Measurements from ENCODE around the gene ALDH1A2. TPM values are rescaled to one million over a fixed set of nuclear protein-coding genes. Genes with fewer than 3 reads are reported as not detected.
"Not testable (repeated sequence)": the region's sequence is repeated elsewhere in the genome, so short reads cannot be mapped to it uniquely, and the experiment has no call there.

Gene ALDH1A2
- polyA plus RNA-seq, 3 donors: 239 to 353 (median 309) TPM

DNA sequence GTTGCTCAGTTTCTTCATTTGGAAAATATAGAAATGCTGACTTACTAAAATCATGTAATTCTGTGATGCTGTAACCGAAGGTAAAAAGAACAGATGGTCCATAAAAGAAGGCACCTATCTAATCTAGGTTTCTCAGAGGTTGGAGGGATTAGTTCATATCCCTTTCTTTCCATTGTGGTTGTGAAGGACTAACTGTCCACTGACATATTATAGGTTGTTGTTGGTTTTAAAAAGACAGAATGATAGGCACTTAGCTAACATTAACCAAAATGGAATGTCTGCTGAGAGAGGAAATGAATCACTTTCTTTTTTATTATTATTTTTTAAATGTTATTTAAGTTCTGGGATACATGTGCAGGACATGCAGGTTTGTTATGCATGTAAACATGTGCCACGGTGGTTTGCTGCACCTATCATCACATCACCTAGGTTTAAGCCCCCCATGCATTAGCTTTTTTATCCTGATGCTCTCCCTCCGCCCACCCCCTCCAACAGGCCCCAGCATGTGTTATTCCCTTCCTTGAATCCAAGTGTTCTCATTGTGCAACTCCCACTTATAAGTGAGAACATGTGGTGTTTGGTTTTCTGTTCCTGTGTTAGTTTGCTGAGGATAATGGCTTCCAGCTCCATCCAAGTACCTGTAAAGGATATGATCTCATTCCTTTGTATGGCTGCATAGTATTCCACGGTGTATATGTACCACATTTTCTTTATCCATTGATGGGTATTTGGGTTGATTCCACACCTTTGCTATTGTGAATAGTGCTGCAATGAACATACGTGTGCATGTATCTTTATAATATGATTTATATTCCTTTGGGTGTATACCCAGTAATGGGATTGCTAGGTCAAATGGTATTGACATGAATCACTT, 45.8 kb downstream of the ALDH1A2 start:
- no peak for DNase-seq (ENCODE audit: extremely low read depth in 1 of 11, low read depth in 9 of 11, low spot score in 4 of 11)

DNA sequence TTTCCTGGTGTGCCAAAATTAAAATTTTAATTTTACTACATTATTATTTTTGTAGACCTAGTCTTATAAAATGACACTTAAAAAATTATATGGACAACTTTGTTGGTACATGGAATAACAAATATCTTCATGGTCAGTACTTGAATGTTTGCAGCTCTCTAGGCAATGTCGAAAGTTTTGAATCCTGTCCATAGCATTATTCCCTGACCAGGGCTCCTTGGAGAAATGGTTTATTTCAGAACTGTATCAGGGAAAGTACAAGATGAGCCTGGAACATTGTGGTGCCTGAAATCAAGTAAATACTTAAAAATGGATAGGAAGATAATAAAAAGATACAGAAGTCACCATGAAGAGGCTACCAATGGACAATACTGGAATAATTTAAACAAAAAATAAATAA, 47.6 kb downstream of the ALDH1A2 start:
- no peak for DNase-seq (ENCODE audit: extremely low read depth in 1 of 11, low read depth in 9 of 11, low spot score in 4 of 11)

DNA sequence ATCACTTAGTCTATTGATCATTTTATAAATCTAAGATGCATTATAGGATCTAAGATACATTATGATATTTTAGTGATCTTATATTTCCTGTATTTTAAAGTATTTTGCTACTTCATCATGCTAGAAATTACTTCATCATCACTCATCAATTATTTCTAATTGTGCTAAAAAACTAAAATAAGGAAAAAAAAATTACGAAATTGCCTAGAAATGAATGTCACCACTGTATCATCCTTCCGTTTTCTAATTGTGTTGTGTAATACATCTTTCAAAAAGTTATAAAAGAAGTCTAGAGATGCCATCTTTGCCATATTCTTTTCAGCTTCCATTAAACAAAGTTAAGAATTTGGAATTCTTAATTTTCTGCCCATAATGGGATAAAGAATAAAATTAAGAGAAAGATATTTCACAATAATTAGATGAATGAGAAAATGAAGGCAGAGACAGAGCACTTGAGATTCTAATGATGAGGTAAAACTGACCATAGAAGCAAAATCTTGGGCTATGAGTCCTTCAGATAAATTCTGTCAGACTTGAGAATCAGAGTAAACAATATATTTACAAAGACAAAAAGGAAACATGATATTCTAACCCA, 48.8 kb downstream of the ALDH1A2 start:
- DNase-seq (ENCODE audit: extremely low read depth in 1 of 11, low read depth in 9 of 11, low spot score in 4 of 11): no peak

DNA sequence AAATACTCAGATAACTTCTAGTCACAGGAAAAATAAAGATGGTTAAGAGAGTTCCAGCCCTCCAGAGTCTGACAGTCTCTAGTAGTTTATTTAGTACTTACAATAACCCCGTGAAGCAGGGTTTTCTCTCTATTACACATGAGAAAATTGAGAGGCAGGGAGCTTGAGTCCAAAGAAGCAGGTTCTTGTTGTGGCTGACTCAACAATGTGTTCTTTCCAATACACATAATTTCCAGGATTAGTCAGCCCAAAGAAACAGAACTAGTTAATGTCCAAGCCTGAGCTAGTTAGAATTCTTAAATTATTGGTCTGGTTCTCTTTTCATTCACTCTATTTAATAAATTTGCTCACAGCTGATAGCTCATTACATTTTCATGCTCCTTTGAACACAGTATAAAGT, 49.9 kb downstream of the ALDH1A2 start:
- DNase-seq (ENCODE audit: extremely low read depth in 1 of 11, low read depth in 9 of 11, low spot score in 4 of 11): no peak

DNA sequence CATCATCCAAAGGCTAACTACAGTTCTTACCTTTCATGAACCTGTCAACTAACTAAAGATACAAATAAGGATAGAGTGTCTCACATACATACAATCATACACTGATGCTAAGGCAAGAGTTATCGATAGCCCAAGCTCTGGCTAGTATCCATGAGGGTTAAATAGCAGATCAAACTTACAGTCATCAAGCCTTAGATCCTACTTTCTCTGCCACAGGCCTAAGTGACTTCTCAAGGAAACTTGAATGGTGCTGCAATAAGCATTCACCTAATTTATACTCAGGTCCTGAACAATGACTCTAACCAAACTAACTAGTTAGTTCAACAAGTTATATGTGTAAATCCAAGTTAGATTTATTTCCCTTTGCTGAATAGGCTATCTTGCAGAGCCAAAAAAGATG, 51.0 kb downstream of the ALDH1A2 start:
- DNase-seq (ENCODE audit: extremely low read depth in 1 of 11, low read depth in 9 of 11, low spot score in 4 of 11): no peak

DNA sequence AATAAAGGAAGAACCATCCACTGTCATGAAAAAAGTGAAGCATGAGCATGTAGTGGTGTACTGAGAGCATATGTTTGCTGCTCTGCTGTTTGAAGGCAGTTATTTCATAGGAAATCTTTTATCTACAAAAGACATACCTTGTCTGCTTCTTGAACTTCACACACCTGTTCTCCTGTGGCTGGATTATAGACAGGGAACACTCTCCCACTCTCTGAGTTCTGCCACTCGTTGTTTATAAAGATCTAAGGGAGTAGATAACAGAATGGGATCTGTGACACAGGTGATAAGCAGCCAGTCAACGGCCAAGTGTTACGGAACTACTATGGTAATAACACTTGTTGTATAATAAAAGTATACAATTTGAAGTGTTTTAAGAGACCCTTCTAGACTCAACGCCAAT, 51.5 kb downstream of the ALDH1A2 start:
- no peak for DNase-seq (ENCODE audit: extremely low read depth in 1 of 11, low read depth in 9 of 11, low spot score in 4 of 11)

DNA sequence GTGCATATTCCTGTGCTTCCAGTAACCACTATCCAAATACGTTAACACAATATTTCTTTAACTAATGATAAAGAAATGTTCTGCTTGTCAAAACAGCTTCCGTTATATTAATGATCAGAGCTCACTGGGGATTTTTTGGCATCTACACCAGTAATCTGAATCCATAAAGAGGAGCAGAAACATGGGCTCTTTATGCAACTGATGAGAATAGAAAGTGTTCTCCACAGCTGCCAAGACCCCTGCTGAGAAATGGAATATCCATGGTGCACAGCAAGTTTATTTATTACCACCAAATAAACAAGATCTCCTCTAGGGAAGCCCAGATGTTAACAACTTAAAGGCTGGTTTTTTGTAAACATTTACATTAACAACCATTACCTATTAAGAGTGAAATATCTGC, 54.5 kb downstream of the ALDH1A2 start:
- DNase-seq (ENCODE audit: extremely low read depth in 1 of 11, low read depth in 9 of 11, low spot score in 4 of 11): no peak

DNA sequence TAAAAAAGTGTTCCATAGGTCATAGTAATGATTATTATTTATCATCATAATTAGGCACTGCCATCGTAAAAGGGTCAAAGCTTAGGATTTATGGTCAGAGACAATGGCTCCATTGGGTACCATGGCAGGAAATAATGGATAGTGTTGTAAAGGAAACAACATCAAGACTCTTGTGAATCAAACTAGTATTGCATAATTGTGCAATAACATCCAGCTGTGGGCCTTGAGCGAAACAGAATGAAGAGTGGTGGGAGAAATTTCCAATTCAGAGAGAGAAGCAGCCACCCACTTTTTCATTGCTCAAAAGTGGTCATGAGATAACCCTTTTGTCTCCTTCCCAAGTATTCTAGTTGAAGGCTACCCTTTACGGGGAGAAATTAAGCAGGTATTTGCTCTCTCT, 61.7 kb downstream of the ALDH1A2 start:
- no peak for DNase-seq (ENCODE audit: extremely low read depth in 1 of 11, low read depth in 9 of 11, low spot score in 4 of 11)

DNA sequence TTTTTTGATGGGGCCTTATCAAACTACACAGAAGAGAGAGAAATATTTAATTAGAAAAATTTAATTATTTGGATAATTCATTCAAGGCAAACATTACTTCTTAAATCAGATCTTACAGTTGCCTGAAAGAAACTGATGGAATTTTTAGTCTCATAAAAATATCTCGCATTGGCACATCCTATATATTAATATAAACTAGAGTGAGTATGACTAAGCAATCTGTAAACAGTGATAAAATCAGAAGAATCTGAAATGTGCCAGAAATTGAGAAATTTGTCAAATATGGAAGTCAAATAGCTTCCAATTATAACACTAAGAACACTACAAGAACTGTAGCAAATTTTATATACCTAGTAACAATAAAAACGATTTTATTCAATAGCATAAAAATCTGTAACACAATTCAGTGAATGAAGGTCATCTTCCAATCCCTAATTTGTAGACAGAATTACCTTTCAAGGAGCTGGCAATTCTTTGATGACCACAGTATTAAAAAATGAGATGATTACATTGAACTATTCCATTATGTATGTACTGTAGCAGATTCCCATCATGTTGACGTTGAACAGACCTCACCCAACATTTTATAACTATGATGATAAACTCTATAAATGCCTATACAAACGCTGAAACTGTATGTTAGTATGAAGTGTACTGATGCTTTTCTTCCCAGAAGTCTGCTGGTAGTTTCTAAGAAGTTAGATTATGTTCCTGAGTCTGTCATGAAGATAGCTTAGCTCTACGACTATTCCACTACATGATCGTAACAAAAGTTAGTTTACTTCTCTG, 63.0 kb downstream of the ALDH1A2 start:
- DNase-seq (ENCODE audit: extremely low read depth in 1 of 11, low read depth in 9 of 11, low spot score in 4 of 11): no peak

DNA sequence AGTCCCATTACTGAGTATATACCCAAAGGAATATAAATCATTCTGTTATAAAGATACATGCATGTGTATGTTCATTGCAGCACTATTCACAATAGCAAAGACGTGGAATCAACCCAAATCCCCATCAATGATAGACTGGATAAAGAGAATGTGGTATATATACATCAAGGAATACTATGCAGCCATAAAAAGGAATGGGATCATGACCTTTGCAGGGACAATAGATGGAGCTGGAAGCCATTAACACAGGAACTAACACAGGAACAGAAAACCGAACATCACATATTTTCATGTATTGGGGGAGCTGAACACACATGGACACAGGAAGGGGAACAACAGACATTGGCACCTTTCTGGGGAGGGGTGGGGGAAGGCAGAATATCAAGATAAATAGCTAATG, 65.8 kb downstream of the ALDH1A2 start:
- DNase-seq (ENCODE audit: extremely low read depth in 1 of 11, low read depth in 9 of 11, low spot score in 4 of 11): not testable (repeated sequence)

DNA sequence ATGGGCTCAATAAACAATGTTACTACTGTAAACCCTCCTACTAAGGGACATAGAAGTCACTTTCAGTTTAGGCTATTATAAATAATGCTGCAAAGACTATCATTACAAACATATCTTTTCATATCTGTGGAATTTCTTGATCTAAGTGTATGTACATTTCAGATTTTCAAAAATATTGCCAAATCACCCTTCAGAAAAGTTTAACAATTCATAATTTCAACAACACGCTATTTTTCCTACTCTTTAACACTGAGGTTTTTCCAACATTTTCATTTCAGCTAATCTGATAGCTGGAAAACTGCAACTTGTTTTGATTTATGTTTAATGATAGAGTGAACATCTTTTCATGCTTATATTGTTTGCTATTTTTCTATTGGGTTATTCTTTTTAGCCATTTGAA, 69.0 kb downstream of the ALDH1A2 start:
- no peak for DNase-seq (ENCODE audit: extremely low read depth in 1 of 11, low read depth in 9 of 11, low spot score in 4 of 11)

DNA sequence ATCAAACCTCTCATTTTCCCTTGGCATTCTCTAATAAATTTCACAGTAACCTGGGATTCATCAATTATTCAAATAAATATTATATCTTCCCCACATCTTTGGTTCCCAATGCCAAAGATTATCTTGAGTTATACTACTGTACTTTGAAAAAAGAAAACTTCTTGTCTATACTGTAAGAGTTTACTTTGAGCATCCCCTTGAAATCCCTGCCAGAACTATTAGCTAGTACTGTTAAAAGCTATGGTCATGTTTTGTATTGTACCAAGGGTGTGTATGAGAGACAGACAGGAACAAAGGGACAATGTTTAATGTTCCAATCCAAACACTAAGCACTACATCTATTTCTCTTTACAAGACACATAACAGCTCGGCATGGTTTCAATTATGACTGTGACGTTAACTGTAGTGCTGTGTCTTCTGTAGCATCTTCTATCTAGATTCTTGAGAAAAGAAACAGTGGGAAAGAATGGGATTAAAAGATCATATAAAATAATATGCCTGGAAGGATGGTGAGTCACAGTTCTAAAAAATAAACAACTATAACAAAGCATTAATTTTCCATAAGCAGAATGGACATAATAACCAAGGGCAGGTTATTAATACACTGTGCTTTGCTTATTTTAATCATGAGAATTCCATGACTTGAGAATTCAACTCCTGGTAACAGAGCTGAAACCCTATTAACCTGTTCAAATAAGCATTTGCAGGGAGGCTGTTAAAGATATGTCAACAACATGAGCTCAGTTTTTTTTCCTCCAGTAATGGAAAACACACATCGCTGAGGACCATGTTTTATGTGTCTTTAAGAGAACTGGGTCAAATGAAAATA, 71.1 kb downstream of the ALDH1A2 start:
- DNase-seq (ENCODE audit: extremely low read depth in 1 of 11, low read depth in 9 of 11, low spot score in 4 of 11): no peak

DNA sequence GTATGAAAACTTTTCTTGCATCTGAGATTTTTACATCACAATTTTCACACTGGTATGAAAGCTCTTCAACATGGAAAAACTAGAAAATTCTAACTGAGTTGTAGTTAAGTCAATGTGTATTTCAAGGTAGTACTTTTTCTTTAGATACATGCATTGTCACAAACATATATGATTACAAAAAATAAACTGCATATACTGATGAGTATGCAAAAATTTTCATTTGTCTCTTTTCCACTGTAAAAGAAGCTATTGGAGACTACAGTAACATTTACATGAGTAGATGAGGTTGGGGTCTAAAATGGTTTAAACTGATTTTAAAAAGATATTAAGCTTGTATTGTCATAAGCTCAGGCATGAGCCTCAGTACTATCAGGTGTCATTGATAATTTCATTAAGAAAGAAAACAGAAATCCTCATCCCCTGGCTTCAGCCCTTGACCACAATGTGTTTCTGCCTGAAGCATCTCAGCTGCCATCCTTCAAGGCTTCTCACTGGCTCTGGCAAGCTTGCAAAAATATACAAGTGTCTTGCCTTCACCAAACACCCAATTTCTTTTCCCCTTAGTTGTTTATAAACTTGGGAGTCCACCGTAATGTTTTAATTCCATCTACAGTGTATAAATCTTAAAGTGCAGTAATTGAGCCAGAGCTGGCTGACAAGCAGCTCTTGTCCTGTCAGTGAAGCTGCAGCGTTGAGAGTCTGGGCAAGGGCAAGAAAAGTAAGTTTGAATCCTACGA, 71.9 kb downstream of the ALDH1A2 start:
- no peak for DNase-seq (ENCODE audit: extremely low read depth in 1 of 11, low read depth in 9 of 11, low spot score in 4 of 11)

DNA sequence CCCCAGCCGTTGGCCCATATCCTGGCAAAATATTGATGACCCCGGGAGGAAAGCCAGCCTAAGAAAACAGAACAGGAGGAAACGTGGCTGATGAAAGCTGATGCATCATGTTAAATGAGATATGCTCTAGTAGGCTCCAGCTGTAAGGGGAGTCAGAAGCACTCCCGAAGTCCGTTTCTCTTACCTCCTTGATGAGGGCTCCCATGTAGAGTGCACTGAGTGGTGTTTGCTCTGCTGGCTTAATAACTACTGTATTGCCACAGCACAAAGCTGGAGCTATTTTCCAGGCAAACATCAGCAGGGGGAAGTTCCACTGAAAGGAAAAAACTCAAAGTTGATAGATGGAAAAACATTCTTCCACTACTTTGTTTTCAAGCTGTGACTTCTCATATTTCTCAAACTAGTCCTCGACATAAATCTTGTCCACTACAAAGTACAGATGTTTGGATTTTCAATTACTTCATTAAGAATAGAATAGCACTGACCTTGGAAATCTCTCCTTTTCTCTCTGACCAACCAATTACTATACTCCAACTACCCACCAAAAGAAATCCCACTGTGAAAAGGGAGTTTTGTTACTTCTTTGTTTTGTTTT, 72.7 kb downstream of the ALDH1A2 start:
- peak in 3 of 11 donors; percentile 14 to 41 (median 16) for DNase-seq (ENCODE audit: extremely low read depth in 1 of 11, low read depth in 9 of 11, low spot score in 4 of 11)

DNA sequence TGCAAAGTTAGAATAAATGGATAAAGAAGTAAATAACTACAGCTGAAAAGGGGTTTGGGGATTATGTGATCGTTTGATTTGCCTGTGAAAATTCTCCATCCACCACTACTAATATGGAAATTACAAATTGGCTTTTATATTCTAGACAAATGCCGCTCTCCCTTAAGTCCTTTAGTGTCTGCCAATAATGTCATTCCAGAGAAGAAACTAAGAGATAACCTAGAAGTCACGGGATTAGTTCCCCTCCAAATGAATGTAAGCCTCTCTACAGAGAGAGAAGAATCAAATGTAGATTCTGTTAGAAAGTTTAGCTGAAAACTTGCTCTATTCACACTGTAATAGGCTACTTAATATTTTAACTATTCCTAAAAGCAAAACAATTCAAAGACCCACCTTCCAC, 92.0 kb downstream of the ALDH1A2 start:
- DNase-seq (ENCODE audit: extremely low read depth in 1 of 11, low read depth in 9 of 11, low spot score in 4 of 11): no peak

DNA sequence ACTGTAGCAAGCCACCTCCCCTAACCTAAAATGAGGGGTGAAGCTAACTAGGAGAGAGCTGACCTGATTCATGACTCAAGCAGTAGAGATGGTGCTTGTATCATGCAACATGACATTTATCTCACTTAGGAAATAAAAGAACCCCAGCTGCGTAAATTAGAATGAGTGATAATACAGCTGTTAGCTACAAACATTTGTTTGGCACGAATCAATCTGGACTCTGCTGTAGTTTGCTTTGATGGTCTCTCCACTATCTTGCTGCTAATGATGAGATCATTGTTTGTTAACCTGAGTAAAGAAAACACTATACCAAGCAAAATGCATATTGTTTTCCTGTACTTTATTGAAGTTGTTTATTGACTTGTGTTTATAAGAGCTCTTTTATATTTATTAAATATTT, 92.6 kb downstream of the ALDH1A2 start:
- DNase-seq (ENCODE audit: extremely low read depth in 1 of 11, low read depth in 9 of 11, low spot score in 4 of 11): no peak

DNA sequence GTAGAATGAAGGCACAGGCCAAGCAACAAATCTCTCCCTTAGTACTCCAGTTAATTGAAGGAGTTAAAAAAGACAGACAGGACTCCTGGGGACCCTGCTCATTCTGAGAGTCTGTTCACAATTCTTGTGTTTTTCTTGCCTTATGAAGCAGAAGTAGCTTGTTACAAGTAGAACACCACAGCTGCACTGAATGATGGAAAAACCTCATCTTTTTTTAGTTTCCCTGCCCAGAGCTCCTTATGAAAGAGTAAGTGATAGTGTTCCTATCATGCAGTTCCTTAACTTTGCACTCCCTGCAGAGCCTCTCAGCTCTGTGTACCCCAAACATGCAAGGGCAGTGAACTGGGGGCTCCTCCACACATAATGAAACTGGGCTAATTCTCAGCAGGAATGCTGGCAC, 95.5 kb downstream of the ALDH1A2 start:
- DNase-seq (ENCODE audit: extremely low read depth in 1 of 11, low read depth in 9 of 11, low spot score in 4 of 11): no peak

DNA sequence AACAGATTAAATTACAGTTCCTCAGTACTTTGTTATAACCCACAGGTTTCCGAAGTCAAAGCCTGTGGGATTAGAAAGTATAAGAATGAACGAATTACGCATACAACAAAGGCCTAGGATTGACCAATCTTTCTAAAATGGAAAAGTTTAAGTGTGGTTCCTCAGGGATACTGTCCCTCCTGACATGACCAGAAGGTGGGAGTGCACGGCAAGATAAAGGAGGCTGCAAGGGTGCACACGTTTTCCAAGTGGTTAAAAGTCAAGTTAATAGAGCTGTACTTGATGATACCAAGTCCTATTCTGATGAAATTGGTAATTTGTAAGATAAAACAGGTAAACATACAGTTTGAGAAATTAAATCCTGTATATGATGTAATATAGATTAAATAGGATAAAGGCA, 96.2 kb downstream of the ALDH1A2 start:
- no peak for DNase-seq (ENCODE audit: extremely low read depth in 1 of 11, low read depth in 9 of 11, low spot score in 4 of 11)
